Putamen (tissue), 1 donor: ENCODE data around the gene ATP8A2.

Experiments
- DNase-seq: peaks from one replicate; pipeline ENCODE4 v3.0.0-alpha.2; 2016; ENCODE audit warnings: low spot score

The ATP8A2 gene

DNA sequence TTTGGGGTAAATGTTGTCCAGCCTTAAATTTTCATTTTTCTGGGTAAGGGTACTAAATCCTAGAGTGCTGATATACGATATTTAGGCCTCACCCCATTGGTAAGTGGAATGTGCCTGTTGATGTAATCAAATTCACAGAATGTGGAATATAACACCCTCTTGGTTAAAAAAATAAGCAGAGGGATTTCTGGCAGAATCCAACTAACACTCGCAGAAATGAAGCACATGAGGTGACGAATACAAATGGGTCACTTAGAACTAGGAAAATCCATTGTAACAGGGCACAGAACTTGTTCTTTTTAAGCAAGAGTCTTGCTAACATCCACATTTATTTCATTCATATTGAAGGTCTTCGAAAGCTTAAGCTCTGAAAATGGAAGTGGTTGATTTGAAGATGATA lies 359.8 kb downstream of the ATP8A2 start:
- DNase-seq, result no peak

DNA sequence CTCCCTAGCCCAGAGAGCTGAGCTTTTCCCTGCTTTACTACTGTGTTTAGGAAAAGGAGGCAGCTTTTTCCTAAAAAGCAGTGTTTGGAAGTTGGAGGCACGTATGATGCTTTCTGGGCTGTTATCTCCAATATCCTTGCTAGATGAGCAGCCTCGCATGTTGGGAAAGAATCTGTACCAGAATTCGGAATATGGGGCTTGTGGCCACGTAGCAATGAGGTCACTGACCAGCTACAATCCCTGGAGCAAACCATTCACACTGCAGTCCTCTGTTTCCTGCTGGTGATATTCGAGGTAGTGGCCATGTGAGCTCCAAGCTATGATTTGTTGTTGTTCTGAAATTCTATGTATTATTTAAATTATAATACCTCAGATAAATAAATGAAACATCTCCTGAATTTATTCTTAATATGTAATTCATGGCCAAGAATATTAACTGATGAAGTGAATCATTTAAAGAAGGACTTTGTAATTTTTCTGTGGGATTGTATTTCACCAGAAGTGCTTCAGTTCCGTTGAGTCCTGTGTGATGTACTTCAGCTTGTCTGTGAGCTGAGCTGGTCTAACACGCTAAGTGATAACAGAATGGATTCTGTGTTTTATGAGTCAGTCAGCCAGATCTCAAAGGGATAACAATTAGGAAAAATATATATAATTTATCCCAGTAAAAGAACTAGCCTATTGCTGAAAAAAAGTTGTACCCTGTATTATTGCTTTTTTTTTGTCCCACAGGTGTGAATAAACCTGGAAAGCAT lies 360.5 kb downstream of the ATP8A2 start:
- no peak for DNase-seq

DNA sequence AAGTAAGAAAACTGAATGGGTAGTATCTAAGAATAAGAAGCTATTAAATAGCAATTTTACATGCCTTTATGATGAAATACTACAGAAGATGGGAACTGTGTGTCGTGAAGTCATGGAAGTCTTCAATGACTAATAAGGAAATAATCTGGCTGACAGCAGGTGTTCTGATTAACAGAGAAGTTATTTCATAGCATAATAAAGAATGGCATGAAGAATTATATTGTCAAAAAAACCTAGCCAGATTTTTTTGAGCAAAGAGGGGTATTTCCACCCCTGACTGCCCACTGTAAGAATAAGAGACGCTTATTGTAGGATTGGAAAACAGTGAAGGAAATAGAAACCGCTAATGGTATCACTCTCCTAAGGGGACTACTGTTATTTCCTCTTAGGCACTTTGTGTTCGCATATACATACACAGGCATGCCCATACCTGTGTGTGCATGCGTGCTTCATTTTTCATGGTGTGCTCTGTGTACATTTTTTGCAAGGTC lies 361.3 kb downstream of the ATP8A2 start:
- no peak for DNase-seq

DNA sequence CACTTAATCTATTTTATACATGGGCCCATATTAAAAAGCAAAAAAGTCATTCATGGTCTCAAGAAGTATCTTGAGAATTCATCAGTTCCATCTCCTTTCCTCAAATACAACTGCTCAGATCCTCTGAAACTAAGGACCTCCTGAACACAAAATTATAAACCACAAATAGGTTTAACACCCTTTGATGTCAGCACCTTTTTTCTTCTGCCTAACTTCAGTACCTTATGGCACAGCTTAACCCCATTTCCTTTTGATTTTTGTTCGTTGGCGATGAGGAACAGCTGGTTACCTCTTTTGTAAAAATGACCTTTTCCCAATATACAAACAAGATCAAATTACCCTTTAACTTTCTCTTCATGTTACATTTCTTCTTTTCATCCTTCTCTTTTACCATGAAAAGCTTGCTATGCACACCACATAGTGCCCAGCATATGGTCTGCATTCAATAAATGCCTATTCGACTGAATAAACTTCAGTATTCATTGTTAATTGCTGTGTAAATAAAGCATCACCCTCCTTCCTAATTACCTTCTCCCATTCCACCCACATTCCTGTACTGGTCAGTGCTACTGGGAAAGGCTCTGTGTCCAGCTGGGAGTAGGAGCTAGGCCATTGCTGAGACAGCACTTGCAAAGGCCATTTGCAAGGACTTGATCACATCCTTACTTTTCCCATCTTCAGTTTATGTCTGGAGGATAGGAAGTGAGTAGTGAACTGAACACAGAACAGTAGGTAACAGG lies 362.1 kb downstream of the ATP8A2 start:
- DNase-seq, result no peak

DNA sequence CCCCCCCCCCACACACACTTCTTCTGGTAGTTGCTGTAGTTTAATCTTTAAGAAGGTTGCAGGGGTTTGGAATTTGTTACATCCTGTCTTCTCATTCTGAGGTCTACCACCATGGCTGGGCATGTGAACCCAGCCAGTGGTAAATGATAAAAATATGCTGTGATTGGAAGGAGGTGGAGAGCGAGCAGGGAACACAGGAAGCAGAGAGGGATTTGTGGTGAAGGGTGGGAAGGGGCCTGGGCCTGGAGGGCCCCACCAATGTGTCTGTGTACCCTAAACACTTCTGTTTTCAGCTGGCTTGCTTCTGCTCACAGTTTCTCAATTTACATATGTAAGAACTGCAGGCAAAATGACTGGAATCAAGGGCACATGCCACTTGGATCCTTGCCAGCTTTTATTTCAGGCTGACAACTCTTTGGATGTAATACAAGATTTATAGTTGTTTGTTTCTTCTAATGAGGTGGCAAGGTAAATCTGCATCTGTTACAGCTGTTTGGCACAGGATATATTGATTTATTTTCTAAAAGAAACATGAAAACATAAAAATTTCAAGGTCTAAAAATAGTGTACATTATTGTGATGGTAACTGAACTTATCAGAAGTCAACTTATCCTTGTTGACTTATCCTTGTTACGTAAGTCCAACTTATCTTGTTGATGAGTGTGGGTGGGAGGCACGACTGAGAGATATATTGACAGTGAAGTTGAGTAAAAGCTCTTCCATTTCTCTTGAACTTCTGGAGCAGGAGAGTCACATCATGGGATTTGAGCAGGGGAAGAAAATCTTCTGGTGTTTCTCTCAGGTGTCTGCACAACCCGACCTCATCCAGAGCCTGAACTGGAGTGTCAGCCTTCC lies 366.8 kb downstream of the ATP8A2 start:
- no peak for DNase-seq

DNA sequence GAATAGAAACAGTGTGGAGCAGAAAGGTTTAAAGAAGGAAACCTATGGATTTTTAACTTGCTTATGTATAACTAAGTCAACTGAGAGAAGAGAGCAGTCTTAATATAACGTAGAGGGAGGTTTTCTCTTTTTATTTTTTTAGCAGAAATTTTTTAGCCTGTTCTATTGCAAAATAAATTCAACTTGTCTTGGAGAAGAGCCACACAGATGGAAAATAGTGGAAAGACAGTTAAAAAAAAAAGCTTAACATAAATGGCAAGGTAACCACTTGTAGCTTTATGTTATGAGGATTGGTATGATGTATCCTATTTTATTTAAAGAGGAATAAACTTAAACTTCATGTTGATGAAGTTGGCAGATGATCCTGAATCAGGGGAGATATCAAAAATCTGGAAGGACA lies 367.6 kb downstream of the ATP8A2 start:
- no peak for DNase-seq

DNA sequence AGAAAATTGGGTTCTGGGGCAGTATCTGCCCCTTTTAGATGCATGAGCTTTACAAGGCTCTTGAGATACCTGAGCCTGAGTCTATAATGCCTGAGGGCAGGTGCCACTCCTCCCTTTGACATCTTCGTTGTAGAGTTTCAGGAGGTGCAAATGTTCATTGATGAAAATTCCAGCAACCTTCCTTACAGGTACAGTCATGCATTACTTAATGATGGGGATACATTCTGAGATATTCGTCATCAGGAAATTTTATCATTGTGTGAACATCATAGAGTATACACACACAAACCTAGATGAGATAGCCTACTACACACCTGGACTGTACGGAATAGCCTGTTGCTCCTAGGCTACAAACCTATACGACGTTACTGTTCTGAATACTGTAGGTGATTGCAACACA lies 370.0 kb downstream of the ATP8A2 start:
- no peak for DNase-seq

DNA sequence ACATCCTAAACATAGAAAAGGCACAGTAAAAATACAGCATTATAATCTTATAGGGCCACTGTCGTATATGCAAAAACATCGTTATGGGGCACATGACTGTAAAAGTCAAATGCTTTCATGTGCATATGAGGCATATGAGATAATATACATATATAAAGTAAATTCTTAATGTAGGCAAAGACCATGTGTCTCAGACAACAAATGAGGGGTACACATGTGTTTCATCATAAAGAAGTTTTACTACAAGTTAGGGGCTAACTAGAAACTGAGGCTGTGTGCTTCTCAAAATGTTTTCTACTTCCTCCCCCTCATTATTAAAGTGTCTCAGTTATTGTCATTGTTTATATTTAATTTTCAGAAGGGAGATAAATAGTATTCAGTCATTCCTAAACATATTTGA lies 370.4 kb downstream of the ATP8A2 start:
- DNase-seq, result no peak

DNA sequence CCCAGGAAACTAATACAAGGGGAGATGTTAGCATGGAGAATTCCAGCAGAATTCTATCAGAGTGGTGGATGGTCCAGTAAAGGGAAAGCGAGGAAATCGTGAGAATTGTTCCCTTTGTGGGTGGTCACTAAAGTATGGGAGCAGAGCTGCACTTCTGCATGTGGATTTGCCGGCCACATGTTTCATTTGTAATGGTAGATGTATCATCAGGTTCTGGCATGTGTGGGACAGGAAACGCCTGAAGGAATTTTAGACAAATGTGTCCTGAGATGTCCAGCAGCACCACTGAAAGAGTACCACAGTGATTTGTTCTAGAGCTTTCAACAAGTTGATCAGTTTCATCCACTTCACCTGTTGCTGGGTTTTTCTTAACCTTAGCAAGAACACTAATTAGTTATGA lies 371.6 kb downstream of the ATP8A2 start:
- DNase-seq, result no peak

DNA sequence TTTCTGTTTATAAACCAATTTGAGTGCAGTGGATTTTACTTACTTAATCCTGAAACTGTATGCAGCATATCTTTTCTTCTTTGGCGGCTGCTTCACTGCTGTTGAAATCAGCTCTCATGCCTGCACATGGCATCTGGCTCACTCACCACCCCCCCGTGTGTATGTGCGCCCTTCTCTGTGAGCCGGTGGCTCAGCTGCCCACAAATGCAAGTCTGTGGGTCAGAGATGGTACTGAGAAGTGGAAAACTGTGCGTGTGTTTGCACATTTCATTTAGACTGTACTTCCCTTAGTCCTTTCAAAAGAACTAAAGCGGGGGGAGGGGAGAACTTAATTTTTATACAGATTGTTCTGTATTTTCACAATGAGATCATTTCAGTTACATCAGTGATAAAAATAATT lies 372.4 kb downstream of the ATP8A2 start:
- DNase-seq, result no peak

DNA sequence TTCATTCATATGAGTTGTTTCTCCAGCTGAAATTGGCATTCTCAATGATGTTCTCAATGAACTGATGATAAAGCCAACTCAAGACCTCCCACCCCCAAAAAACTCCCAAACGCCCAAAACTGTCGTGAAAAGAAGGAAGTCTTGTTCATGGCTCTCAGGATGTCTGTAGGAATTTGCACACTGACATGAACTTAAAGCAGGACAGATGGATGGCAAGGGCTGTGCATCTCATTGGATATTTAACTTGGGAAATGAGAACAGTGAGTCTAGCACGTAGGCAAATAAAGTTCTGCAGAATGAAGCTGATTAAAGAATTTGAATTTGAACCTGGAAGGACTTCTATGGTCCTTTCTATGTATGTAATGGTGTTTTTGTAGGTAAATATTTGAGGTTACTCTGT lies 374.4 kb downstream of the ATP8A2 start:
- no peak for DNase-seq

DNA sequence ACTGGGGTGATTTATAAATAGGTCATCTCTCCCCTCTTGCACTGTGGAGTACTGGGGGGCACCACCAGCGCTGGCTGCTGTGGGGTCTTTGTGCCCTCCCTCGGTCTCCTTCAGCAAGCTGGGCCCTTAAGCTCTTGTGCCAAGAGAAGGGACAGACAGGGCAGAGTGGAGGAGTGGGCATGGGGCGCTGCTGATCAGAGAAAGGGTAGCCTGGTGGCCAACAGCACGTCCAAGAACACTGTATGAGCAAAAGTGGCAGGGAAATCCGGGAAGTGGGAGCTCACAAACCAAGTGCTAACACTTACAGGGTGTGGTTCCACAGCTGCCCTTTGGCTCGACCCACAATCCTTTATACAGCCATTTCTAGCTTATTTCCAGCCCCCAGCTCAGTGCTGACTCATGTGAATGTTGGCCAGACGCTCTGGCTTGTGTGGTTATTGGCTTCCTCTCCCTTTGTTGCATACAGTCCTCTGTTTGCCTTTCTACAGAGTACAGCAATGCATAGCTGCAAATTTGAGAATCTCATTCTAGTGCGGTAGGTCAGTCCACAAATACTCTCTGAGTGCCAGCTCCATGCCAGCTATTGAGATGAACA lies 381.3 kb downstream of the ATP8A2 start:
- DNase-seq, result no peak

DNA sequence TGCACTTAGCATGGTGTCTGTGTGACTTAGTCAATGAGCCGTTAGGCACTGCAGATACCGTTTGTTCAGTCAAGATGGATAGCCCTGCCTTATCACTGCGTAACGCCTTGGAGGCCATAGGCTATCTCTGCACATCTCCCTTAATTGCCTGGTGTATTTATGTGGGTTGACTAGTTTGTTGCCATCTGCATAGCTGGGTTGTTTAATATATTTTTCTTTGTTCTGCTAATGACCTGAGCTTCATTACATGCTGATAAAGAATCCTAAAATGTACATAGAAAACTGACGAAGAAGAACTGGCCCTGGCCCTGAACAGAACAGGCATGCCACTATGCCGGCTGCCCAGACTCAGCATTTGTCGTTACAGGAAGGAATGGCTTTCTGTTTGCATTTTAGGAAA lies 382.2 kb downstream of the ATP8A2 start:
- DNase-seq, result no peak

DNA sequence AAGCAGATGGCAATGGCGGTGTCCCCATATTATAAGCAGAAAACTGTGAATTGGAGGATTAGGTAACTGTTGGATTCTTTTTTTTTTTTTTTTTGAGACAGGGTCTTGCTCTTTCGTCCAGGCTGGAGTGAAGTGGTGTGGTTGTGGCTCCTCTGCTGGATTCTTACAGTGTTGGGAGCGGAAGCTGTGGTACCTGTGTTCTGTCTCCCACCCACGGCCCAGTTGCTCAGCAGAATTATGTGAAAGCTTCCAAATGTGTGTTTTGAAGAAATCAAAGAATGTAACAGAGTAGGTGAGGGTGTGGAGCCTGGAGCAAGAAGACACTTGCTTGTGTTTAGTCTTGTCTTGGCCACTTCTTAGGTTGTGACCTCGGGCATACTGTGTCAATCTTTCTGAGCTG lies 384.5 kb downstream of the ATP8A2 start:
- no peak for DNase-seq

DNA sequence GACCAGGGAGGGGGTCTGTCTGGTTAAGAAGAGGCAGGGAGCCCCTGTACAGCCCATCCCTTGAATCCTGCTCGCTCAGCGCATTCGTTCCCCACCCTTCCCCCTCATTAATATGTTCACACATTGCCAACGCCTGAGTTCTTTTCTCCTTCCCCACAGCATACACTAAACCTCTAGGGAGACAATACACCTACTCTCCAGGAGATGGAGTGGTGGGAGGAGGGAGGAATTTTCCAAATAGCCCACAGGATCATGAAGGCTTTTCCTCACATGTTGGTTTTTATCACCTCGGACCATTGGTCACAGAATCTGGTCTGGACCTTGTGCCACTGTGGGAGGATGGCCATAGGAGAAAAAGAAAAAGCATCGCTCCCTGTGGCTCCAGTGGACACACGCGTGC lies 385.1 kb downstream of the ATP8A2 start:
- DNase-seq, result no peak

DNA sequence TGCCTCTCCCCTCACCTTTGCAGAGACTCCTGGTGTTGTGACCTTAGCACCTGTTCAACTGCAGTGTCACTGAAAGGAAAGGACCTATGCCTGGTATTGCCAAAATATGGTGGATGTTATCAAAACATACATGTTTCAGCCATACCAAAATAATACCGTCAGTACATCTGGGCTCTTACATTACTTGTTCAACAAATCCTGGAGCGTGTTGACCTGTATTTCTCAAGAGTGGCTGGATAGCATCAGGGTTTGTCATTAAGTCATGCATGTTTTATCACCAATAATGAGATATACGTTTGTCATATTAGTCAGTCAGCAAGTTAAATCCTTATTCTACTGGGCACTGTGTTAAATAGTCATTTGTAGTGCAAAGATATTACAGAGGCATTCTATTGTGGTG lies 389.3 kb downstream of the ATP8A2 start:
- no peak for DNase-seq

DNA sequence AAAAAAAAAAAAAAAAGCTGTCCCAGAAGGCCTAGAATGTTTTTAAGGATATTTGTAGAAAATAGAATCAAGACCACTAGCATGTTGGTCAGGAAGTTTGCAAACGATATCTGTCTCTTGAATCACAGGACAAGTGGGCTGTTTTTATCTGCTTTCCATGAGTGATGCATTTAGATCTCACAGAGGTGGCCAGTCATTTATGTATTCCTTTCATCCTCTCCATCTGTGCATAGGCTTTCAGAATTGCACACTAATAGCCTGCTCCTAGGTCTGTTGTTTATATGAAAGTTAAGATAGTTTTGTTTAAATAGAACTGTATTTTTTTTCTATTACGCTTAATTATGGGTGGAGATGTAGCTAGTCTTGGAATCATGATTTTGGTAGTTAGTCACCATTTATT lies 390.5 kb downstream of the ATP8A2 start:
- no peak for DNase-seq

DNA sequence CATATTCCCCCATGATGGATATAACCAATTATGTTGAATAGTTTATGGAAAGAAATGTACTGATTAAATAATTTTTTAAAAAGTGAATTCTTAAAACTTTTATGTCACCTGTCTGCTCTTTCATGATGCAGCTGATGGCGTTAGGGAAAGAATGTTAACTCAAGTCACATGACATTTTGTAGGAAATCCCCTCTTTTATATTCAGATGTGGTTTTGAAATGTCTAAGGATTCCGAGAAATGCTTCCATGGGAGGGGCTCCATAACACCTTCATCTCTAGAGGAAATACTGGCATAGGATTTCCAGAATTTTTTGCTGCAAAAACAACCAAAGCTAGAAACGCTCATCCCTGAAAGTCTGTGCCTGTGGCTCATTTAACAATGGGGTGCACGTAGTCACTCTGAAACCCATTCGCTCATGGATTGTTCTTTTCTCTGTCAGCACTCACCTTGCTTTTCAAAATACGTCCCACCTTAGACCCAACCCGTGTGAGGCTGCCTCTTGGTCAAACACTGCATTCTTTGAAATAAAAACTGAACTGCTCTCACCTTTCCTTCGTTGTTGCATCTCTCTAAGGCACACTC lies 391.1 kb downstream of the ATP8A2 start:
- no peak for DNase-seq

DNA sequence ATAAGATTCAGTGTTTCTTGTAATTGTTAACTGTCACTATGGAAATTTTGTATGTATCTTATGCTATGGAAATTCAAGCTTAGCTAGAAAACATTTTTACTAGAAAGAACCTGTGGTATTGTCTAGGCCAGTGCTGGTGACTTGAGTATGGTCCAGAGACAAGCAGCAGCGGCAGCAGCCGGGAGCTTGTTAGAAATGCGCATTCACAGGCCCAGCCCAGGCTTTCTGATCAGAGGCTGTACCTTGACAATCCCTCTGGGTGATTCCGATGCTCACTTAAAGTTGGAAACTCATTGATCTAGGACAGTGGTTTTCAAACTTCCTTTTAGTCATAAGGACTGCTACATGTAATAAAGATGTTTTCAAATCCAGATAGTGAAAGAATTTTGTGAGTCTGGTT lies 392.6 kb downstream of the ATP8A2 start:
- no peak for DNase-seq

DNA sequence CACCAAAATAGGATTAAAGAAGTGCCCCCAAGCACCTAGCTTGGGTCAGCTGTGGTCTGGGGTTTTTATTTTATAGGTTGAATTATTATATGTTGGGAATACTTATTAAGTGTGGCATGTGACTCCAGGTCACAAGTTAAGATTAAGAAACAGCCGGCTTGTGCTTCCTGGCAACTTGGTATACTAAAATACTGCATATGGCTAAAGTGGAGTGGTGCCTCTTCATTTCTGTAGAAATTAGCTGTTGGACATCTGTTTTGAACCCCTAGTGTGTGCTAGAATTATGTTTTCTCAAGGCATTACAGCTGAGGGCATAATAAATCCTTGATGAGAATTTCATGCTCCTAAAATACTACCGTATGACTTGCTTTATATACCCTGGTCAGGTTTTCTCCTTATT lies 393.5 kb downstream of the ATP8A2 start:
- no peak for DNase-seq

DNA sequence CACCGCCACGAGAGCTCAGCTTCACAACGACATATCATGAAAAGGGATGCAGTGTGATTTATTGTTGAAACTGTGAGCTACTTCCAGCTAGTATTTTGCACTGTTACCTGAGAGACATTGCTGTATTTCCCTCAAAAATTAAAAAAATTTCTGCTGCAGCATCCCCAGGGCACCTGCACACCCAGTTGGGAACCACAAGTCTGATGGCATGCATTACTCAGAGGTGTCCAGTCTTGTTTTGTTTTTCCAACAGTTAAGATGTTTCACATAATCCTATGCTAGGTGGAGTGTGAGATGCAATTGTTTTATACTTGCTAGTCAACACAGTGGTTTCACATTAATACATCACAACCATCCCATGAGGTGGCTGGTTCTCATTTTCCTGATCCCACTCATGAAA lies 394.8 kb downstream of the ATP8A2 start:
- DNase-seq, result no peak

DNA sequence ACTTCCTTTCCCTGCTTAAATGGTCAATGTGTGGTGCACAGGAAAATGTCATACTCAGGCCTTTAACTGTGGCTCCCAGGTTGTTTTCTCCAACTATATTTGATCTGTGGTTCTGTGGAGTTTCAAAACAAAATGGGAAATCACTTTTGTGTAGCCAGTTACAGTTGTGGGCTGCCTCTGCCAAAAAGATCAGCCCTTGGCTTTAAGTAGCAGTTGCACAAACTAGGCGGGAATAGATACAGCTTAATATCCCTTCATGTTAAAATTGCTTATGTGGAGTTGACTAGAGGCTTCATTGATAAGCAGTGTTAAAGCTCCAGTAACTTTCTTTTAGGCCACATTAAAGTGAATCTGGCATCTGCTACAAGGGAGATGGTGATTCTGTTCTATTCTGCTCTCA lies 395.2 kb downstream of the ATP8A2 start:
- no peak for DNase-seq
